ENCODE results near the gene IGSF9. TPM values are rescaled to one million over a fixed set of nuclear protein-coding genes. Genes with fewer than 3 reads are reported as not detected.

The IGSF9 gene
- total and polyA plus RNA-seq, 10 of the 15 experiments (the other 5 are each of a cell fraction or from before 2014, with no cell fraction given), result 0.04 to 0.07 TPM; not detected in 8

DNA sequence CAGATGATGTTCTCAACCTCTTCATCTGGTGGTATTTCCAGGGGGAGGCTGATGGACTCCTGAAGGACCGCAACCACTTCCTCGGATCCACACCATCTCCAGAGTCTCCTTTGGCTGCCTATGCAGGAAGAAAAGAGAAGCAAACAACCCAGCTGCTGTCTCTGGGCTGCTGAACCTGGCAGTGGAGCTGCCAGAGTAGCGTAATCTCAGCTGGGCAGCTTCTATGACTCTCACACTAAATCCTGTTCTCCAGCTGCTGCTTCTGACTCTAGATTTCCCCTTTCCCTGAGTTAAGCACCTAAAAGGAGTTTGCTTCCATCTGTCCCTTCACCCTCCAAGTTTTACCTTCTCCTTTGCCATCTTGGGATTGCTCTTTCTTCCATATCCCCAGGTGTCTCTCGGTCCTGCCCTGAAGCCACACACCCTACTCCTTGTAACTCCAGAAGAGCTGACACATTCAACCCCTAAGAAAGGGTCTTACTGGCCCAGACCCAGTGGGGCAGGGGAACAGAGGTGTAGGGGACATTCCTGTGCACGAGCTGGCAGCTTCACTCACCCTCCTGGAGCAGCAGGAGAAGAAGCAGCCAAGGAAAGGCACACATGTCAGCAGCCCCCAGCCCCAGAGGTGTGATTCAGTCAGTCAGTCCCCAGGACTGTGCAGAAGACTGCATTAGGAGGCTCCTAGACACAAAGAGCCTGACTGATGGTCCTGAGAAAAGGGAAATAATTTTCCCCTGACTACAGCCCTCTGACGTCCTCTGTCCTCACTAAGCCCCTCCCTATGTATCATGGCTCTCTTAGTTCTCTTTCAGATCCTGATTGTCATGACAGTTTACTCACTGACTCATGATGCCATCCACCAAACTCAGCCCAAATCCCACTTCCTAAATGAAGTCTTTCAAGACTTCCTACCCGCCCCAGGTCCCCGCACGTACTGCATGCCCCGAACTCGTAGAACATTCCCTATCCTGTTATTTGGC, 8.4 kb upstream of the IGSF9 start, which contains the start of gene SLAMF9:
Gene SLAMF9 (minus strand): TSS at position 702 of the 980 bp plus-strand sequence. CDS start 100 bp downstream, at position 602.
- peaks cover 0 to 4% of the 10 kb centered on the region in 2 experiments; a peak in 2 of 4 replicates for H3K27me3 ChIP-seq (replicated peaks in 1 of 2; ENCODE audit: control insufficient read depth in 2 of 2, insufficient read depth in 2 of 2, low read length in 1 of 2)
- intact Hi-C loops (cut with micrococcal nuclease; ENCODE audit: unreplicated experiment), result no loop called here
- H3K36me3 ChIP-seq (ENCODE audit: control insufficient read depth in 2 of 2, insufficient read depth in 2 of 2, low read length in 1 of 2), result no peaks in the 10 kb centered on the region
- H3K79me2 ChIP-seq (ENCODE audit: control insufficient read depth, insufficient read depth, low read length), result no peaks in the 10 kb centered on the region
- ChIA-PET CTCF (interaction anchor here (1.2 to 2.8 kb wide), 3 partner anchors 13 to 61 kb away, joined by 3 to 22 read pairs (median 4); no protein-coding TSS in a partner anchor), POLR2A (no interaction called here), SMC1A (ENCODE audit: uncharacterized antibody, unreplicated experiment) (interaction anchor here (0.6 to 3.1 kb wide), 4 partner anchors 29 to 196 kb away, joined by 3 to 11 read pairs (median 4); no protein-coding TSS in a partner anchor), RAD21 (ENCODE audit: unreplicated experiment) (no interaction called here)
- ATAC-seq (no peak), FAIRE-seq (no peak), DNase-seq (ENCODE audit: low read depth, low spot score) (no peak)
- H2AFZ ChIP-seq (ENCODE audit: control insufficient read depth, low read depth, low read length), result no peak within 1 kb of the TSS
- TF ChIP-seq NFXL1 (IDR thresholded peaks at IDR 0.05; ENCODE audit: borderline replicate concordance), result no peak
- no peak for TF ChIP-seq RBBP5 (conservative IDR thresholded peaks at IDR 0.05)
- TF ChIP-seq, protein P1, sequence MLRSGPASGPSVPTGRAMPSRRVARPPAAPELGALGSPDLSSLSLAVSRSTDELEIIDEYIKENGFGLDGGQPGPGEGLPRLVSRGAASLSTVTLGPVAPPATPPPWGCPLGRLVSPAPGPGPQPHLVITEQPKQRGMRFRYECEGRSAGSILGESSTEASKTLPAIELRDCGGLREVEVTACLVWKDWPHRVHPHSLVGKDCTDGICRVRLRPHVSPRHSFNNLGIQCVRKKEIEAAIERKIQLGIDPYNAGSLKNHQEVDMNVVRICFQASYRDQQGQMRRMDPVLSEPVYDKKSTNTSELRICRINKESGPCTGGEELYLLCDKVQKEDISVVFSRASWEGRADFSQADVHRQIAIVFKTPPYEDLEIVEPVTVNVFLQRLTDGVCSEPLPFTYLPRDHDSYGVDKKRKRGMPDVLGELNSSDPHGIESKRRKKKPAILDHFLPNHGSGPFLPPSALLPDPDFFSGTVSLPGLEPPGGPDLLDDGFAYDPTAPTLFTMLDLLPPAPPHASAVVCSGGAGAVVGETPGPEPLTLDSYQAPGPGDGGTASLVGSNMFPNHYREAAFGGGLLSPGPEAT (IDR thresholded peaks at IDR 0.05; ENCODE audit: low read depth), result no peak
- TF ChIP-seq POLR2AphosphoS5 (IDR thresholded peaks at IDR 0.05; ENCODE audit: low read length), result no peak
- TF ChIP-seq RFX5 (IDR thresholded peaks at IDR 0.05; ENCODE audit: low read depth, low read length), result no peak
- no peak for TF ChIP-seq LARP7 (IDR thresholded peaks at IDR 0.05)
- no peak for TF ChIP-seq RAD51 (IDR thresholded peaks at IDR 0.05)
- TF ChIP-seq RUNX3 (IDR thresholded peaks at IDR 0.05; ENCODE audit: low read length), result no peak
- TF ChIP-seq, protein P2, sequence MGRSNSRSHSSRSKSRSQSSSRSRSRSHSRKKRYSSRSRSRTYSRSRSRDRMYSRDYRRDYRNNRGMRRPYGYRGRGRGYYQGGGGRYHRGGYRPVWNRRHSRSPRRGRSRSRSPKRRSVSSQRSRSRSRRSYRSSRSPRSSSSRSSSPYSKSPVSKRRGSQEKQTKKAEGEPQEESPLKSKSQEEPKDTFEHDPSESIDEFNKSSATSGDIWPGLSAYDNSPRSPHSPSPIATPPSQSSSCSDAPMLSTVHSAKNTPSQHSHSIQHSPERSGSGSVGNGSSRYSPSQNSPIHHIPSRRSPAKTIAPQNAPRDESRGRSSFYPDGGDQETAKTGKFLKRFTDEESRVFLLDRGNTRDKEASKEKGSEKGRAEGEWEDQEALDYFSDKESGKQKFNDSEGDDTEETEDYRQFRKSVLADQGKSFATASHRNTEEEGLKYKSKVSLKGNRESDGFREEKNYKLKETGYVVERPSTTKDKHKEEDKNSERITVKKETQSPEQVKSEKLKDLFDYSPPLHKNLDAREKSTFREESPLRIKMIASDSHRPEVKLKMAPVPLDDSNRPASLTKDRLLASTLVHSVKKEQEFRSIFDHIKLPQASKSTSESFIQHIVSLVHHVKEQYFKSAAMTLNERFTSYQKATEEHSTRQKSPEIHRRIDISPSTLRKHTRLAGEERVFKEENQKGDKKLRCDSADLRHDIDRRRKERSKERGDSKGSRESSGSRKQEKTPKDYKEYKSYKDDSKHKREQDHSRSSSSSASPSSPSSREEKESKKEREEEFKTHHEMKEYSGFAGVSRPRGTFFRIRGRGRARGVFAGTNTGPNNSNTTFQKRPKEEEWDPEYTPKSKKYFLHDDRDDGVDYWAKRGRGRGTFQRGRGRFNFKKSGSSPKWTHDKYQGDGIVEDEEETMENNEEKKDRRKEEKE (IDR thresholded peaks at IDR 0.05), result no peak
- TF ChIP-seq SMAD5 (IDR thresholded peaks at IDR 0.05; ENCODE audit: low read depth), result no peak
- TF ChIP-seq, protein P3, sequence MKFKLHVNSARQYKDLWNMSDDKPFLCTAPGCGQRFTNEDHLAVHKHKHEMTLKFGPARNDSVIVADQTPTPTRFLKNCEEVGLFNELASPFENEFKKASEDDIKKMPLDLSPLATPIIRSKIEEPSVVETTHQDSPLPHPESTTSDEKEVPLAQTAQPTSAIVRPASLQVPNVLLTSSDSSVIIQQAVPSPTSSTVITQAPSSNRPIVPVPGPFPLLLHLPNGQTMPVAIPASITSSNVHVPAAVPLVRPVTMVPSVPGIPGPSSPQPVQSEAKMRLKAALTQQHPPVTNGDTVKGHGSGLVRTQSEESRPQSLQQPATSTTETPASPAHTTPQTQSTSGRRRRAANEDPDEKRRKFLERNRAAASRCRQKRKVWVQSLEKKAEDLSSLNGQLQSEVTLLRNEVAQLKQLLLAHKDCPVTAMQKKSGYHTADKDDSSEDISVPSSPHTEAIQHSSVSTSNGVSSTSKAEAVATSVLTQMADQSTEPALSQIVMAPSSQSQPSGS (IDR thresholded peaks at IDR 0.05; ENCODE audit: low read length), result no peak
- TF ChIP-seq, protein P4, sequence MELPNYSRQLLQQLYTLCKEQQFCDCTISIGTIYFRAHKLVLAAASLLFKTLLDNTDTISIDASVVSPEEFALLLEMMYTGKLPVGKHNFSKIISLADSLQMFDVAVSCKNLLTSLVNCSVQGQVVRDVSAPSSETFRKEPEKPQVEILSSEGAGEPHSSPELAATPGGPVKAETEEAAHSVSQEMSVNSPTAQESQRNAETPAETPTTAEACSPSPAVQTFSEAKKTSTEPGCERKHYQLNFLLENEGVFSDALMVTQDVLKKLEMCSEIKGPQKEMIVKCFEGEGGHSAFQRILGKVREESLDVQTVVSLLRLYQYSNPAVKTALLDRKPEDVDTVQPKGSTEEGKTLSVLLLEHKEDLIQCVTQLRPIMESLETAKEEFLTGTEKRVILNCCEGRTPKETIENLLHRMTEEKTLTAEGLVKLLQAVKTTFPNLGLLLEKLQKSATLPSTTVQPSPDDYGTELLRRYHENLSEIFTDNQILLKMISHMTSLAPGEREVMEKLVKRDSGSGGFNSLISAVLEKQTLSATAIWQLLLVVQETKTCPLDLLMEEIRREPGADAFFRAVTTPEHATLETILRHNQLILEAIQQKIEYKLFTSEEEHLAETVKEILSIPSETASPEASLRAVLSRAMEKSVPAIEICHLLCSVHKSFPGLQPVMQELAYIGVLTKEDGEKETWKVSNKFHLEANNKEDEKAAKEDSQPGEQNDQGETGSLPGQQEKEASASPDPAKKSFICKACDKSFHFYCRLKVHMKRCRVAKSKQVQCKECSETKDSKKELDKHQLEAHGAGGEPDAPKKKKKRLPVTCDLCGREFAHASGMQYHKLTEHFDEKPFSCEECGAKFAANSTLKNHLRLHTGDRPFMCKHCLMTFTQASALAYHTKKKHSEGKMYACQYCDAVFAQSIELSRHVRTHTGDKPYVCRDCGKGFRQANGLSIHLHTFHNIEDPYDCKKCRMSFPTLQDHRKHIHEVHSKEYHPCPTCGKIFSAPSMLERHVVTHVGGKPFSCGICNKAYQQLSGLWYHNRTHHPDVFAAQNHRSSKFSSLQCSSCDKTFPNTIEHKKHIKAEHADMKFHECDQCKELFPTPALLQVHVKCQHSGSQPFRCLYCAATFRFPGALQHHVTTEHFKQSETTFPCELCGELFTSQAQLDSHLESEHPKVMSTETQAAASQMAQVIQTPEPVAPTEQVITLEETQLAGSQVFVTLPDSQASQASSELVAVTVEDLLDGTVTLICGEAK (IDR thresholded peaks at IDR 0.05; ENCODE audit: borderline replicate concordance), result no peak
- no peak for TF ChIP-seq PAX8 (IDR thresholded peaks at IDR 0.05)
- no peak for TF ChIP-seq FOXM1 (IDR thresholded peaks at IDR 0.05; ENCODE audit: low read depth, low read length)
- no peak within 1 kb of the TSS for H3K4me2 ChIP-seq (ENCODE audit: control insufficient read depth, insufficient read depth)
- peaks cover 5% of the 10 kb centered on the region for H3K4me1 ChIP-seq (ENCODE audit: control insufficient read depth, insufficient read depth, low read length)
- in situ Hi-C loops (cut with MboI), result no loop called here
- no TSS peak for BruUV-seq (replicated peaks)
- no peak within 1 kb of the TSS for H3K4me3 ChIP-seq
- H4K20me1 ChIP-seq (ENCODE audit: control insufficient read depth, insufficient read depth), result no peaks in the 10 kb centered on the region
- no peak within 1 kb of the TSS for H3K27ac ChIP-seq (ENCODE audit: control insufficient read depth, insufficient read depth)
- H3K9me3 ChIP-seq (replicated peaks; ENCODE audit: control insufficient read depth, insufficient read depth, low read length), result no peaks in the 10 kb centered on the region
- no peak within 1 kb of the TSS for H3K9ac ChIP-seq (ENCODE audit: control insufficient read depth, insufficient read depth, low read length)
- WGBS (ENCODE audit: insufficient coverage, insufficient replicate concordance, low lambda C conversion rate, missing lambda C conversion rate), result 15% methylated on average over 11 of the region's 11 CpGs
